Measurements from ENCODE around the gene CHRNB2. TPM values are rescaled to one million over a fixed set of nuclear protein-coding genes. Genes with fewer than 3 reads are reported as not detected.
A peak's percentile ranks its signal among the peaks of the same experiment; 100 is the strongest.

The CHRNB2 gene
- total and polyA plus RNA-seq, 9 of the 15 experiments (the other 6 are each of a cell fraction or from before 2014, with no cell fraction given): 0.01 TPM; not detected in 8

DNA sequence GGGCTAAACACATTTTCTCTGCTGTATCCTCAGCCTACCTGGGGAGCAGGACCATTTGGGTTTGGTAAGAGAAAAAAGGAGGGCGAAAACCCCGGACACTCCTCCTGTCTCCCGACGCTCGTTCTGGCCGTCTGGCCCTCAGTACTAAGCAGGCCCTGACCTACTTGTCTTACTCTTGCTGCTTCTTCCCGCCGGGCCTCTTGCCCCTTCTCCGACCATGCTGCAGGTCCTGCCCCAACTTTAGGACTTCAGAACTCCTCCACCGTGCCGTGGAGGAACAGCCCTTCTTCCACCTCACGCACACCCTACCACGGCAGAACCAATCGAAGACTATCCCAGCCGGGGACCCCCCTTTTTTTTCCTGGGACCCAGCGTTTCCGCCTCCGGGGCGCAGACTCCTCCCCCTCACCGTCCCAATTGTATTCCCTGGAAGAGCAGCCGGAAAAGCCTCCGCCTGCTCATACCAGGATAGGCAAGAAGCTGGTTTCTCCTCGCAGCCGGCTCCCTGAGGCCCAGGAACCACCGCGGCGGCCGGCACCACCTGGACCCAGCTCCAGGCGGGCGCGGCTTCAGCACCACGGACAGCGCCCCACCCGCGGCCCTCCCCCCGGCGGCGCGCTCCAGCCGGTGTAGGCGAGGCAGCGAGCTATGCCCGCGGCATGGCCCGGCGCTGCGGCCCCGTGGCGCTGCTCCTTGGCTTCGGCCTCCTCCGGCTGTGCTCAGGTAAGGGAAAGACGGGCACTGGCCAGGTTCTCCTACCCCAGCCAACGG is at the start of gene CHRNB2 (continued):
- TF ChIP-seq, protein P1, sequence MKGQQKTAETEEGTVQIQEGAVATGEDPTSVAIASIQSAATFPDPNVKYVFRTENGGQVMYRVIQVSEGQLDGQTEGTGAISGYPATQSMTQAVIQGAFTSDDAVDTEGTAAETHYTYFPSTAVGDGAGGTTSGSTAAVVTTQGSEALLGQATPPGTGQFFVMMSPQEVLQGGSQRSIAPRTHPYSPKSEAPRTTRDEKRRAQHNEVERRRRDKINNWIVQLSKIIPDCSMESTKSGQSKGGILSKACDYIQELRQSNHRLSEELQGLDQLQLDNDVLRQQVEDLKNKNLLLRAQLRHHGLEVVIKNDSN (CRISPR knock-in tag; IDR thresholded peaks at IDR 0.05): no peak; the same call in 1 of the 2 replicates
- TF ChIP-seq RBM17 (IDR thresholded peaks at IDR 0.05; ENCODE audit: borderline replicate concordance, low read depth, low read length) (no peak), CEBPG (CRISPR knock-in tag; IDR thresholded peaks at IDR 0.05) (no peak), CEBPG (tag; conservative IDR thresholded peaks at IDR 0.05 in 1 of 2, IDR thresholded peaks at IDR 0.05 in 1 of 2) (no peak), NR4A1 (CRISPR knock-in tag; IDR thresholded peaks at IDR 0.05) (no peak), NR4A1 (tag; IDR thresholded peaks at IDR 0.05) (no peak; the same call in 1 of the 2 replicates), POLR2H (tag; IDR thresholded peaks at IDR 0.05; ENCODE audit: low read depth) (no peak), ZBTB1 (CRISPR knock-in tag; IDR thresholded peaks at IDR 0.05; ENCODE audit: borderline replicate concordance, low read depth) (peak; percentile 86), ZNF121 (CRISPR knock-in tag; conservative IDR thresholded peaks at IDR 0.05) (no peak), ZNF445 (CRISPR knock-in tag; IDR thresholded peaks at IDR 0.05; ENCODE audit: low read depth) (no peak), ZKSCAN1 (IDR thresholded peaks at IDR 0.05; ENCODE audit: low read depth, low read length) (no peak), SMC3 (conservative IDR thresholded peaks at IDR 0.05; ENCODE audit: insufficient read depth, low read depth, low read length) (0 out of 2 replicates have a peak, but pooled peaks have one; percentile 9), POLR3G (IDR thresholded peaks at IDR 0.05; ENCODE audit: extremely low read depth, insufficient read length, insufficient replicate concordance) (no peak)
- TF ChIP-seq, protein P2, sequence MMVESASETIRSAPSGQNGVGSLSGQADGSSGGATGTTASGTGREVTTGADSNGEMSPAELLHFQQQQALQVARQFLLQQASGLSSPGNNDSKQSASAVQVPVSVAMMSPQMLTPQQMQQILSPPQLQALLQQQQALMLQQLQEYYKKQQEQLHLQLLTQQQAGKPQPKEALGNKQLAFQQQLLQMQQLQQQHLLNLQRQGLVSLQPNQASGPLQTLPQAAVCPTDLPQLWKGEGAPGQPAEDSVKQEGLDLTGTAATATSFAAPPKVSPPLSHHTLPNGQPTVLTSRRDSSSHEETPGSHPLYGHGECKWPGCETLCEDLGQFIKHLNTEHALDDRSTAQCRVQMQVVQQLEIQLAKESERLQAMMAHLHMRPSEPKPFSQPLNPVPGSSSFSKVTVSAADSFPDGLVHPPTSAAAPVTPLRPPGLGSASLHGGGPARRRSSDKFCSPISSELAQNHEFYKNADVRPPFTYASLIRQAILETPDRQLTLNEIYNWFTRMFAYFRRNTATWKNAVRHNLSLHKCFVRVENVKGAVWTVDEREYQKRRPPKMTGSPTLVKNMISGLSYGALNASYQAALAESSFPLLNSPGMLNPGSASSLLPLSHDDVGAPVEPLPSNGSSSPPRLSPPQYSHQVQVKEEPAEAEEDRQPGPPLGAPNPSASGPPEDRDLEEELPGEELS (CRISPR knock-in tag; IDR thresholded peaks at IDR 0.05; ENCODE audit: borderline replicate concordance): peak; percentile 95; the same call in 1 of the 2 replicates
- TF ChIP-seq, protein P3, sequence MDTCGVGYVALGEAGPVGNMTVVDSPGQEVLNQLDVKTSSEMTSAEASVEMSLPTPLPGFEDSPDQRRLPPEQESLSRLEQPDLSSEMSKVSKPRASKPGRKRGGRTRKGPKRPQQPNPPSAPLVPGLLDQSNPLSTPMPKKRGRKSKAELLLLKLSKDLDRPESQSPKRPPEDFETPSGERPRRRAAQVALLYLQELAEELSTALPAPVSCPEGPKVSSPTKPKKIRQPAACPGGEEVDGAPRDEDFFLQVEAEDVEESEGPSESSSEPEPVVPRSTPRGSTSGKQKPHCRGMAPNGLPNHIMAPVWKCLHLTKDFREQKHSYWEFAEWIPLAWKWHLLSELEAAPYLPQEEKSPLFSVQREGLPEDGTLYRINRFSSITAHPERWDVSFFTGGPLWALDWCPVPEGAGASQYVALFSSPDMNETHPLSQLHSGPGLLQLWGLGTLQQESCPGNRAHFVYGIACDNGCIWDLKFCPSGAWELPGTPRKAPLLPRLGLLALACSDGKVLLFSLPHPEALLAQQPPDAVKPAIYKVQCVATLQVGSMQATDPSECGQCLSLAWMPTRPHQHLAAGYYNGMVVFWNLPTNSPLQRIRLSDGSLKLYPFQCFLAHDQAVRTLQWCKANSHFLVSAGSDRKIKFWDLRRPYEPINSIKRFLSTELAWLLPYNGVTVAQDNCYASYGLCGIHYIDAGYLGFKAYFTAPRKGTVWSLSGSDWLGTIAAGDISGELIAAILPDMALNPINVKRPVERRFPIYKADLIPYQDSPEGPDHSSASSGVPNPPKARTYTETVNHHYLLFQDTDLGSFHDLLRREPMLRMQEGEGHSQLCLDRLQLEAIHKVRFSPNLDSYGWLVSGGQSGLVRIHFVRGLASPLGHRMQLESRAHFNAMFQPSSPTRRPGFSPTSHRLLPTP (IDR thresholded peaks at IDR 0.05; ENCODE audit: borderline replicate concordance, extremely low read depth, insufficient read length): no peak
- TF ChIP-seq, protein P4, sequence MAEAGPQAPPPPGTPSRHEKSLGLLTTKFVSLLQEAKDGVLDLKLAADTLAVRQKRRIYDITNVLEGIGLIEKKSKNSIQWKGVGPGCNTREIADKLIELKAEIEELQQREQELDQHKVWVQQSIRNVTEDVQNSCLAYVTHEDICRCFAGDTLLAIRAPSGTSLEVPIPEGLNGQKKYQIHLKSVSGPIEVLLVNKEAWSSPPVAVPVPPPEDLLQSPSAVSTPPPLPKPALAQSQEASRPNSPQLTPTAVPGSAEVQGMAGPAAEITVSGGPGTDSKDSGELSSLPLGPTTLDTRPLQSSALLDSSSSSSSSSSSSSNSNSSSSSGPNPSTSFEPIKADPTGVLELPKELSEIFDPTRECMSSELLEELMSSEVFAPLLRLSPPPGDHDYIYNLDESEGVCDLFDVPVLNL (CRISPR knock-in tag; IDR thresholded peaks at IDR 0.05; ENCODE audit: low read depth): peak; percentile 65; the same call in 1 of the 2 replicates
- TF ChIP-seq, protein P5, sequence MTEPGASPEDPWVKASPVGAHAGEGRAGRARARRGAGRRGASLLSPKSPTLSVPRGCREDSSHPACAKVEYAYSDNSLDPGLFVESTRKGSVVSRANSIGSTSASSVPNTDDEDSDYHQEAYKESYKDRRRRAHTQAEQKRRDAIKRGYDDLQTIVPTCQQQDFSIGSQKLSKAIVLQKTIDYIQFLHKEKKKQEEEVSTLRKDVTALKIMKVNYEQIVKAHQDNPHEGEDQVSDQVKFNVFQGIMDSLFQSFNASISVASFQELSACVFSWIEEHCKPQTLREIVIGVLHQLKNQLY (CRISPR knock-in tag; conservative IDR thresholded peaks at IDR 0.05): no peak
- TF ChIP-seq, protein P6, sequence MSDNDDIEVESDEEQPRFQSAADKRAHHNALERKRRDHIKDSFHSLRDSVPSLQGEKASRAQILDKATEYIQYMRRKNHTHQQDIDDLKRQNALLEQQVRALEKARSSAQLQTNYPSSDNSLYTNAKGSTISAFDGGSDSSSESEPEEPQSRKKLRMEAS (CRISPR knock-in tag; IDR thresholded peaks at IDR 0.05): peak; percentile 72
